ENCODE data around the gene UBR3.
"Not testable (repeated sequence)": the region's sequence is repeated elsewhere in the genome, so short reads cannot be mapped to it uniquely, and the experiment has no call there.

Gene UBR3

DNA sequence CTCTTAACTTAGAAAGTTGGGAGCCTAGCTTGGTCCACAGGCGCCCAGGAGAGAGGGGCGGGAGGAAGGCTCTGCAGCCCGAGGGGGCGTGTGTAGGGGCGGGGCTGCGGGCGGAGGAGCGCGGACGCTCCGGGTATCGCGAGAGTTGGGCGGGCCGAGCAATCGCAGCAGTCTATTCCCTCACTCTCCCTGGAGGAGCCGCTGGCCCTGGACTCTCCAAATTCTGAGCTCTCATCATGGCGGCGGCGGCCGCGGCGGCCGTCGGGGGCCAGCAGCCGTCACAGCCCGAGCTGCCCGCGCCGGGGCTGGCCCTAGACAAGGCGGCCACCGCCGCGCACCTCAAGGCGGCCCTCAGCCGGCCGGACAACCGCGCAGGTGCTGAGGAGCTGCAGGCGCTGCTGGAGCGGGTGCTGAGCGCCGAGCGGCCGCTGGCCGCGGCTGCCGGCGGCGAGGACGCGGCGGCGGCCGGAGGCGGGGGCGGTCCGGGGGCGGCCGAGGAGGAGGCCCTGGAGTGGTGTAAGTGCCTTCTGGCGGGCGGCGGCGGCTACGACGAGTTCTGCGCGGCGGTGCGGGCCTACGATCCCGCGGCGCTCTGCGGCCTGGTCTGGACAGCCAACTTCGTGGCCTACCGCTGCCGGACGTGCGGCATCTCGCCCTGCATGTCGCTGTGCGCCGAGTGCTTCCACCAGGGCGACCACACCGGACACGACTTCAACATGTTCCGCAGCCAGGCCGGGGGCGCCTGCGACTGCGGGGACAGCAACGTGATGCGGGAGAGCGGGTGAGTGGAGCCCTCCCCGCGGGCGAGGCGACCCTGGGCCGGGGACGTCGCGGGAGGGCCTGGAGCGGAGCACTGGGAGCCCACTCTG, at the start of gene UBR3:
TSS of gene UBR3 (plus strand) at position 183 of the 869 bp plus-strand sequence. CDS start at position 237, 54 bp downstream.
- peak; percentile 95 for DNase-seq

GRCh38 chr2:169778446-169778845, 48.8 kb upstream of the UBR3 start:
- DNase-seq: no peak

GRCh38 chr2:169781249-169782013, 45.8 kb upstream of the UBR3 start:
- DNase-seq: no peak

DNA sequence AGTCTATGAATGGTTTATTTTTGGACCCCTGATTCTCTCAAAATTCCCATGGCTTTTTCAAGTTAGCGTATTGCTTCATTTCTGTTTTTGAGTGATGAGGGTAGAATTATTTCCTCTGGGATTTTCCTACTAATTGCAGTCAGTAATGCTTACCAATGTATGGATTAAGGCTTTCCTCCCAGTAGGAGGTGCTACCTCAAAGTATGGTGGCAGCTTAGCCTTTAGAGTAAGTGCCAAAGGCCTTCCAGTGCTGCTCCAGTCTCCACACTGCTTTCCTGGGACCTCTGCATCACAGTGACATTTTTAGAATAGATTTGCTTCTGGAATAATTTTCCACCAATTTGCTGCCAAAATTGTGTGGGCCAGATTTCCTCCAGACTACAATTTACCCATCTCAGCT, 44.7 kb upstream of the UBR3 start:
- DNase-seq: no peak

DNA sequence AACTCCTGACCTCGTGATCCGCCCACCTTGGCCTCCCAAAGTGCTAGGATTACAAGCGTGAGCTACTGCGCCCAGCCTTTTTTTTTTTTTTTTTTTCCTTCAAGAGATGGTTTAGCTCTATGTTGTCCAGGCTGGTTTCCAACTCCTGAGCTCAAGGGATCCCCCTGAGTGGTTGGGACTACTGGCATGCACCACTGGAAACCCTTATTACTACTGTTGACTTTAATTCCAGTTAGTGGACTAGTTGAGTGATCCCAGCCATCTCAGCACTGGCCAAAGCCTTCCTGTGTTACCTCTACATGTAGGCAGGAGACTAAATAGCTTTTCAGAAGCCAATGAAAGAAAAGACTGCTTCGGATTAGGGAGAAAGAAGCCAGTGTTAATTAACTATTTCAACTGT, 36.7 kb upstream of the UBR3 start:
- DNase-seq: no peak

DNA sequence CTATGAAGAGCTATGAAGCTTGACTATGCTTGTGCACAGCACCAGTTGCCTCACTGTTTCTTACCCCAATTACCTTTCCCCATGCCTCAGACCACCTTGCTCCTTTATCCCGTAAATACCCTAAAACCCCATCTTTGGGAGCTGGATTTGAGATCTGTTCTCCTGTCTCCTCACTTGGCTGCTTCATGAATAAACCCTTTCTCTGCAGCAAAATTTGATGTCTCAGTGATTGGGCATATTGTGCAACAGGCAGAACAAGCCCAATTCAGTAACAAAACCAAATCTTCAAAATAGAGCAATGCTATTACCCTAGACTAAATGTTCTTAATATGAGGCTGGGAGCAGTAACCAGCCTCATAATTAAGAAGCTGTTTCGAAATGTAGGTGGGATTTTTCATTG, 32.1 kb upstream of the UBR3 start:
- DNase-seq: no peak

- no peak for DNase-seq
Observed at GRCh38 chr2:169796441-169796840, 30.8 kb upstream of the UBR3 start.

DNA sequence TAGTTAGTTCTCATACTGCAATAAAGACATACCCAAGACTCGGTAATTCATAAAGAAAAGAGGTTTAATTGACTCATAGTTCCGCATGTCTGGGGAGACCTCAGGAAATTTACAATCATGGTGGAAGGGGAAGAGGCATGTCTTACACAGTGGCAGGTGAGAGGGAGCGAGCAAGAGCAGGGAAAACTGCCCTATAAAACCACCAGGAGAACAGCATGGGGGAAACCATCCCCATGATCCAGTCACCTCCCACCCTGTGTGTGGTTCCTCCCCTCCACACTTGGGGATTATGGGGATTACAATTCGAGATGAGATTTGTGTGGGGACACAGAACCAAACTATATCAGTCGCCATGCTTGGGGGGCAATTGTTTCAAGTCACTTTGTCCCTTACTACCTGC, 29.7 kb upstream of the UBR3 start:
- no peak for DNase-seq

DNA sequence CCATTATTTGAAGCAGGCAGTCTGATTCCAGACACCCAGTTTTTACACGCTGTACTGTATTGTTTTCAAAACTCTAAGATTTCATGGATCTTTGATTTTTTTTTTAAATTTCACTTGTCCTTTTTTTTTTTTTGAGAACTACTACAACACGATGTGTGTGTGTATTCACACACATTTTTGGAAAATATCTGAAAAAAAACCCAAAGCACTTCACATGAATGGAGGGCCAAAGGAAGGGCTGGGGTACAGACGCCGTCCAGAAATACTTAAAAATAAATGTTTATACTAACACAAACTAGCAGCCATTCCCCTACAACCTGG, 28.9 kb upstream of the UBR3 start:
- no peak for DNase-seq

DNA sequence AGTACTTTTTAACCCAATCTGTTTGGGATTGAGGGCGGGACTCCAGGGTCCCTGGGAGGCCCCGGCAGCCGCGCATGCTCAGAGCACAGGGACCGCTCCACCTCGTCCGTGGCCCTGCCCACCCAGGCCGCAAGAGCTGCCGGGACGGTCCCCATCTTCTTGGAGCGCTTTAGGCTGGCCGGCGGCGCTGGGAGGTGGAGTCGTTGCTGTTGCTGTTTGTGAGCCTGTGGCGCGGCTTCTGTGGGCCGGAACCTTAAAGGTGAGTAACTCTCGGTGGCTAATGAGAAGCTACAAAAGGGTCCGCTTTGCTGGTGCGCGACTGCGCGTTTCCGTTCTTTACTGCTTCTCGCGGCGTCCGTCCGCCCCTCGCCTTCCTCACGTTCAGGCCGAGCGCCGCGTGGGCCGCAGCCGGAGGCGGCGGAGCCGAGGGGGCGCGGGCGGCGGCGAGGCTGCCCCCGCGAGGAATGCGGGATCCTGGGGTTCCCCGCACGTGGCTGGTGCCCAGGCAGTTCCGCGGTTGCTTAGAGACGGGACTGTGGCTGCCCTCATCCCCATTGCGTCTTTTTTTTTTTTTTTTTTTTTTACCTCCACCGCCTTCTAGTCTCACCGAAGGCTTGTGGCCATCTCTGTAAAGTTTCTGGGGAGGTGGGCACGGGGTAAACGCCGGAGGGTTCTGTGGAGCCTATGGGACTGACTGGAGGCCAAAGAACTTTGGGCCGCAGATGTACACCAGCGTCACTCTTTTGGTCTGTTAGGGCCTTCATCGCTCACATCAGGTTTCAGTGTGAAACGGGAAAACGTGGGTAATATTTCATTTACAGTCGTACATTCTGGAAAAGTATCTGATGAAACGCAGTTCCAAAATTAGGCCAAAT, 28.3 kb upstream of the UBR3 start, which contains the start of gene SSB:
TSS of gene SSB (plus strand) at position 154 of the 875 bp plus-strand sequence. CDS start 2,090 bp downstream, outside the sequence.
- peak; percentile 94 for DNase-seq

DNA sequence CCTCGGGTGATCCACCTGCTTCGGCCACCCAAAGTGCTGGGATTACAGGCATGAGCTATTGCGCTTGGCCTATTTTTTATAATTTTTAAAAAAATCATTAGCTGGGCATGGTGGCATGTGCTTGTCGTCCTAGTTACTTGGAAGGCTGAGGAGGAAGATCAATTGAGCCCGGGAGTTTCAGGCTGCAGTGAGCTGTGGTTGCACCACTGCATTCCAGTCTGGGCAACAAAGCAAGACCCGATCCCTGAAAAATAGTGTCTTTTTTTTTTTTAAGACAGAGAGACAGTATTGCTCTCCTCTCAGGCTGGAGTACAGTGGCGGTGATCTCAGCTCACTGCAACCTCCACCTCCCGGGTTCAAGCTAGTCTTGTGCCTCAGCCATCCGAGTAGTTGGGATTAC, 23.8 kb upstream of the UBR3 start:
- no peak for DNase-seq

GRCh38 chr2:169806586-169806985, 20.7 kb upstream of the UBR3 start:
- DNase-seq: no peak

- no peak for DNase-seq
Observed at GRCh38 chr2:169808221-169808620, 19.0 kb upstream of the UBR3 start.

DNA sequence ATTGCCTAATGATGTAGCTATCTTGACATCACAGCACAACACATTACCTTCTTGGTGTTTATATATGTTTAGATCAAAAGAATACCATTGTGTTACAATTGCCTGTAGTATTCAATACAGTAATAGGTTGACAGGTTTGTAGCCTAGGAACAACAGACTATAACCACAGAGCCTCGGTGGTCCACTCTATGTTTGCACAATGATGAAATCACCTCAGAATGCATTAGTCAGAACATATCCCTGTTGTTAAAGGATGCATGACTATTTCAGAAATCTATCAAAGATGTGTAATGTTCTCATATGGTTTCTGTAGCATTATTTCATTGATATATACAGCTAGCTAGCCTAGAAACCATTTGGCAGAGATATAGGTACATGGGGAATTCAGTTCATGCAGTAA, 11.4 kb upstream of the UBR3 start:
- no peak for DNase-seq

DNA sequence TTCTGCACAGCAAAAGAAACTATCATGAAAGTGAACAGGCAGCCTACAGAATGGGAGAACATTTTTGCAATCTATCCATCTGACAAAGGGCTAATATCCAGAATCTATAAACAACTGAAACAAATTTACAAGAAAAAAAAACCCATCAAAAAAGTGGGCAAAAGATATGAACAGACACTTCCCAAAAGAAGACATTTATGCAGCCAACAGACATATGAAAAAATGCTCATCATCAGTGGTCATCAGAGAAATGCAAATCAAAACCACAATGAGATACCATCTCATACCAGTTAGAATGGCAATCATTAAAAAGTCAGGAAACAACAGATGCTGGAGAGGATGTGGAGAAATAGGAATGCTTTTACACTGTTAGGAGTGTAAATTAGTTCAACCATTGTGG, 10.3 kb upstream of the UBR3 start:
- not testable (repeated sequence) for DNase-seq

GRCh38 chr2:169817369-169817768, 9.9 kb upstream of the UBR3 start:
- DNase-seq: not testable (repeated sequence)

DNA sequence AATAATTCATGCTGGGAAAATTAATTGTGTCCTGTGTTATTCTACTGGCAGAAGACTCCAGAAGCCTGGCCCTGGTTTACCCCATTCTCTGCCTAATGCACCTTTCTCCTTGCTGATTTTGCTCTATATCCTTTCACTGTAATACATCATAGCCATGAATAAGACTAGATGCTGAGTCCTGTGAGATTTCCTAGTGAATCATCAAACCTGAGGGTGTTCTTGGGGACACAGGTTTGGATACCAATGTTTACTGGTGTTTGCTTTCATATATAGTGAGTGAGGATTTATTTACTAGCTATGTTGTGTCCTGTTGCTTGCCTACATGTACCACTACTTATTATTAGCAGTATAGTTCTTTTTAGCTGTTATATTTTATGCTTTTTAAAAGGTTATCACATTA, 9.0 kb upstream of the UBR3 start:
- DNase-seq: no peak

GRCh38 chr2:169819106-169819505, 8.1 kb upstream of the UBR3 start:
- DNase-seq: no peak

- DNase-seq: not testable (repeated sequence)
Observed at GRCh38 chr2:169820101-169820500, 7.2 kb upstream of the UBR3 start.

DNA sequence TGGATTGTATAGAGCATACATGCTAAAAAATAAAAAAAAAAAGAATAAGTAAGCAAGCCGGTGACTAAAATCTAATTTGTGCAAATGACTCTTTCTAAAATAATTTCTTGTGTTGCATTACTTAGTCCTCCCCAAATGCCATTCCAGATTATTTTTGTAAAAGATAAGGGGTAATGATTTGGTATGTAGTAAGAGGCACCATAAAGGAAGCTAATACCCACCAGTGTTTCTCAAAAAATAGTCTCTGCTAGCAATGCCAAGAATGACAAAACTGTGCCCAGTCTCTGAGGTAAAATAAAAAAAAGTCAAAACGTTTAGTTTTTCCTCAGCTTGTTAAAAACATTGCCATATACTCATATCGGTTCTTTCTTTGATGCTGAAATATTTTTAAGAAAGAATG, 5.2 kb upstream of the UBR3 start:
- no peak for DNase-seq

DNA sequence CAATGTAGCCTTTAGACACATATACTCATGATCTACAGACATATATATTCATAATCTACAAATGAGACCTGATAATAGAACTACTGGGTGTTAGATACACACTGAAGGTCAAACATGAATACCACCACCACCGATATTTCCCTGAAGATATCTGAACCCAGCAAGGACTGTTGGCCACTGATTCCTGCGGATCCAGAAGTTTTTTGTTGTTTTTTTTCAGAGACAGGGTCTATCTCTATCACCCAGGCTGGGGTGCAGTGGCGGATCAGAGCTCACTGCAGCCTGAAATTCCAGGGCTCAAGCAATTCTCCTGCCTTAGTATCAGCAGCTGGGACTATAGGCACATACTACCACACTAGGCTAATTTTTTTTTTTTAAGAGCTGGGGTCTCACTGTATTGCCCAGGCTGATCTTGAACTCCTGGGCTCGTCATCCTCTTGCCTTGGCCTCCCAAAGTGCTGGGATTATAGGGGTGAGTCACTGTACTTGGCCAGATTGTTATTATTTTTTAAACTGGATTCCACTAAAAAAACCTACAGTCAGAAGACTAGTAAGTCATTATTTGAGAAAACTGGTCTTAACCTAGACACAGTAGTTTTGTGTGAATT, 4.4 kb upstream of the UBR3 start:
- no peak for DNase-seq

GRCh38 chr2:169823996-169824372, 3.3 kb upstream of the UBR3 start:
- DNase-seq: no peak

Measured in RPMI8226 (cell line).